Brain microvascular endothelial cell (primary cell): ENCODE measurements around the gene GIMAP8.
"Not testable (repeated sequence)": the region's sequence is repeated elsewhere in the genome, so short reads cannot be mapped to it uniquely, and the experiment has no call there.

ENCODE experiments used
- DNase-seq: peaks from one replicate; pipeline ENCODE4 v3.0.0-alpha.2; 2020
- H3K27ac ChIP-seq: fragments of 250-450 bp; sonication (Bioruptor Pico); 2 replicates; pipeline ENCODE4 v1.5.1; 2020; ENCODE audit warnings: mild to moderate bottlenecking, moderate library complexity
- H3K27me3 ChIP-seq: fragments of 250-450 bp; sonication (Bioruptor Pico); replicated peaks from 2 replicates; pipeline ENCODE4 v1.5.1; 2020; ENCODE audit warnings: mild to moderate bottlenecking
- H3K36me3 ChIP-seq: fragments of 250-450 bp; sonication (Bioruptor Pico); replicated peaks from 2 replicates; pipeline ENCODE4 v1.5.1; 2020; ENCODE audit warnings: mild to moderate bottlenecking
- H3K4me3 ChIP-seq: 2 replicates; pipeline ENCODE4 v1.5.1; 2011; ENCODE audit warnings: low read depth, mild to moderate bottlenecking, control low read depth, low read length, moderate library complexity
- in situ Hi-C: cut with HindIII; loops from 2 replicates; pipeline ENCODE4 v1.10.0; 2017; ENCODE audit warnings: low sequenced_read_pairs, low pct_ligation_motif_present
- TF ChIP-seq, protein P1 (sequence below): IDR thresholded peaks from 2 replicates; pipeline ENCODE4 v1.5.1; 2011; ENCODE audit warnings: low read depth, mild to moderate bottlenecking, moderate library complexity, low read length, control low read depth, inconsistent platforms; ENCODE audit errors: missing control alignments

Gene GIMAP8

DNA sequence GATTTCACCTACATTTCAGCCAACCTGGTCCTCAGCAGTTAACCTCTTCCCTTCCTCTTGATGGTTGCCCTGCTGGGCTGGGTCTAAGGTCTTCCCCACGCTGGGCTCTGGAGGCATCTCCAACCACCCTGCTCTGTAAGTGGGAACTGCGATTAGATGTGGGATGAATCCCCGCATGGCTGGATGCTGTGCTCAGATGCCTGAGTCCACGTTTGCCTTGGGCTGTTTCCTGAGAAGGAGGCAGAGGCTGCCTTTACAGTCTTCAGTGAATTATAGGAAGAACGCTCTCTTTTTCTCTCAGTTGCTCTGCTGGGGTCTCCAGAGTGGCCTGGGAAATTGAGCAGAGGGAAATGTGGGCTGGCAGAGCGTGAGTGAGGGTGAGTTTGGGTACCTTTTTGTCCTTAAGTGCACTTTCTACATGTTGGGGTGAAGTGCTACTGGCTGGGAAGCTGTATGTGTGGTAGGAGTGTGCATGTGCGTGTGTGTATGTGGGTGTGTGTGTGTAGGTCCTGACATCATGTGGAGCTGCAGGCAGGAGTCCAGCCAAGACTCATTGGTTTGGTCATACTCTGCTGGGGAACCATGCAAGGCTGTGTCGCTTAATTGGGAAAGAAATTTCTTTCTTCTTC lies 1.5 kb downstream of the GIMAP8 start:
- Histone ChIP-seq H3K36me3 (no peaks in the 10 kb centered on the region), H3K27me3 (peaks cover 11% of the 10 kb centered on the region), H3K4me3 (no peak overlapping the region), H3K27ac (no peak overlapping the region)
- TF ChIP-seq, protein P1, sequence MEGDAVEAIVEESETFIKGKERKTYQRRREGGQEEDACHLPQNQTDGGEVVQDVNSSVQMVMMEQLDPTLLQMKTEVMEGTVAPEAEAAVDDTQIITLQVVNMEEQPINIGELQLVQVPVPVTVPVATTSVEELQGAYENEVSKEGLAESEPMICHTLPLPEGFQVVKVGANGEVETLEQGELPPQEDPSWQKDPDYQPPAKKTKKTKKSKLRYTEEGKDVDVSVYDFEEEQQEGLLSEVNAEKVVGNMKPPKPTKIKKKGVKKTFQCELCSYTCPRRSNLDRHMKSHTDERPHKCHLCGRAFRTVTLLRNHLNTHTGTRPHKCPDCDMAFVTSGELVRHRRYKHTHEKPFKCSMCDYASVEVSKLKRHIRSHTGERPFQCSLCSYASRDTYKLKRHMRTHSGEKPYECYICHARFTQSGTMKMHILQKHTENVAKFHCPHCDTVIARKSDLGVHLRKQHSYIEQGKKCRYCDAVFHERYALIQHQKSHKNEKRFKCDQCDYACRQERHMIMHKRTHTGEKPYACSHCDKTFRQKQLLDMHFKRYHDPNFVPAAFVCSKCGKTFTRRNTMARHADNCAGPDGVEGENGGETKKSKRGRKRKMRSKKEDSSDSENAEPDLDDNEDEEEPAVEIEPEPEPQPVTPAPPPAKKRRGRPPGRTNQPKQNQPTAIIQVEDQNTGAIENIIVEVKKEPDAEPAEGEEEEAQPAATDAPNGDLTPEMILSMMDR: no peak
- DNase-seq: no peak
- in situ Hi-C loops: no loop called here

DNA sequence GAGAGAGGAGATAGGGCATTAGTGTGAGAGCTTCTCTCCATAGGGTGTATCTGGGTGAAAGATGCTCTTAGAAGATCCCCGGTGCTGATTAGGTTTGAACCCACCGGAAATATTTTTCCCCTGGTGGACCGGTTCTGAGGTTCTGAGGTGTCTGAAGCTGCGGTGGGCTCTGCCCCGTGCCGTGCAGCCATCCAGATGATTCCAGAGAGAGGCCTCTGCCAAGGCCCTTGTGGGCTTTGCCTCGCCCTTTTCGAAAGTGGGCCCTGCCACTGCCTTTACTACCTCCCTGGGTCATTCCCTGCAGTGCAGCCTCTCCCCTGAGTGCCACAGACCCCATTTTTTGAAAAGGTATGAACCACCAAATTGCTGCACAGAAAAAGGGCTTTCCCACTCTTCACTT lies 2.8 kb downstream of the GIMAP8 start:
- DNase-seq: no peak
- in situ Hi-C loops: no loop called here
- TF ChIP-seq, protein P1: no peak
- no peak overlapping the region for H3K27ac ChIP-seq
- H3K36me3 ChIP-seq: no peaks in the 10 kb centered on the region
- peaks cover 11% of the 10 kb centered on the region for H3K27me3 ChIP-seq
- no peak overlapping the region for H3K4me3 ChIP-seq

DNA sequence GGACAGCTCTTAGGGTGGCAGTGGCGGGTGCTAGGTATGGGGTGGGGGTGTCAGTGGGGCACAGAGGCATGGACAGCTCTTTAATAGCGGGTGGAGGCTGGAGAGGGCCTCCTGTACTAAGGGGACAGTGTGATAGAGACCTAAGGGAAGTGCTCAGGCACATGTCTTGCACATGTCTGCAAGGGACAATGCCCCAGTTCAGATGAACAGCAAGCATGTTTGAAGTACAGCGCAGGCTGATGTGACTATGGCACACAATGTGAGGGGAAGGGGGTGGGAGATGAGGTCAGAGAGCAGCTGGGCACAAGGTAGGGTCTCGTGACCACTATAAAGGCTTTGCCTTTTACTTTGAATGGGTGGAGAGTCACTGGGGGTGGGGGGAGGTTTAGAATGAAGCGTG lies 3.5 kb downstream of the GIMAP8 start:
- Histone ChIP-seq H3K27me3 (peaks cover 11% of the 10 kb centered on the region), H3K27ac (no peak overlapping the region), H3K36me3 (no peaks in the 10 kb centered on the region), H3K4me3 (no peak overlapping the region)
- TF ChIP-seq, protein P1: no peak
- DNase-seq: no peak
- in situ Hi-C loops: no loop called here

DNA sequence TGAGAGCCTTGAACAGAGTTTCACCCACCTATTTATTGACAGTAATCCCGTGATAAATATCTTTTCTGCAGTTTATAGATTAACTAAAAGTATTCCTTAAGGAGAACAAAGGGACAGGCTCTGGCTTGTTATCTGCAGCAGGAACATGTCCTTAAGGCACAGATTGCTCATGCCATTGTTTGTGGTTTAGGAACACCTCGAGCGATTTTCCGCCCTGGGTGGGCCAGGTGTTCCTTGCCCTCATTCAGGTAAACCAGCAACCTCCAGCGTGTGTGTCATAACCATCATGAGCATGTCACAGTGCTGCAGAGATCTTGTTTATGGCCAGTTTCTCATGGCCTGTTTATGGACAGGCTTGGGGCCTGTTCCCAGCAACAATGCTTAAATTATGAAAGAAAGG lies 6.6 kb downstream of the GIMAP8 start:
- H3K27ac ChIP-seq, DNase-seq, H3K4me3 ChIP-seq, in situ Hi-C loops, H3K36me3 ChIP-seq, H3K27me3 ChIP-seq: not testable (repeated sequence)

DNA sequence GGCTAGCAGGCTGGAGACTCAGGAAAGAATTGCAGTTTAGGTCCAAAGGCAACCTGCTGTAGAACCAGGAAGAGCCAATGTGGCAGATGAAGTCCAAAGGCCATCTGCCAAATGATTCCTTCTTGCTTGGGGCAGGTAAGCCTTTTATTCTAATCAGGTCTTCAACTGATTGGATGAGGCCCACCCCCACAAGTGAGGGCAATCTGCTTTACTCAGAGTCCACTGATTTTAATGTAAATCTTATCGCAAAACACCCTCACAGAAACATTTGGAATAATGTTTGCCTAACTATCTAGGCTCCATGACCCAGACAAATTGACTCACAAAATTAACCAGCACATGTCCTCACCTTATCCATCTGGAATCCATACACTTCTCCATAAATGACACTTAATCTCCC lies 7.8 kb downstream of the GIMAP8 start:
- Histone ChIP-seq H3K27me3 (no peaks in the 10 kb centered on the region), H3K4me3 (no peak overlapping the region), H3K36me3 (no peaks in the 10 kb centered on the region), H3K27ac (no peak overlapping the region)
- in situ Hi-C loops: no loop called here
- TF ChIP-seq, protein P1: no peak
- DNase-seq: no peak

DNA sequence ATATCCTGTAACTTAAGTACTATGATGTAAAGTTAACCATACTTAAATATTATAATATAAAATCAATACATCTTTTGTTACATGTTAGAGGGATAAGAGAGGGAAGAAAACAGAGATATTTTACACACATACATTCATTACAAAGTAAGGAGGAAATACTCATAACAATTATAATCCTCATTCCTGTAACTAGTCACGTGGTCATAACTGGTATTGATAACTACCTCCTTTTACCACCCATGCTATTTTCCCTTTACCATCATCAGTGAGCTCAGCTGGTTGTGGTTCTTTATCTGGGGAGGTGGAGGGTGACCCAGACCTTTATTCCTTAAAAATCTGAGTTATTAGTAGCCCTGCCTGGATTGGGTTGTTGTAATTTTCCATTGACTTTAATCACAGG lies 8.3 kb downstream of the GIMAP8 start:
- no peak overlapping the region for H3K4me3 ChIP-seq
- H3K27me3 ChIP-seq: no peaks in the 10 kb centered on the region
- in situ Hi-C loops: no loop called here
- no peak overlapping the region for H3K27ac ChIP-seq
- DNase-seq: no peak
- H3K36me3 ChIP-seq: no peaks in the 10 kb centered on the region
- TF ChIP-seq, protein P1: no peak
